ENCODE data around the gene CD22. TPM values are rescaled to one million over a fixed set of nuclear protein-coding genes. Genes with fewer than 3 reads are reported as not detected.

The CD22 gene
- total RNA-seq, 4 donors from 2014 or later: 2.7 to 5.6 (median 4.9) TPM

DNA sequence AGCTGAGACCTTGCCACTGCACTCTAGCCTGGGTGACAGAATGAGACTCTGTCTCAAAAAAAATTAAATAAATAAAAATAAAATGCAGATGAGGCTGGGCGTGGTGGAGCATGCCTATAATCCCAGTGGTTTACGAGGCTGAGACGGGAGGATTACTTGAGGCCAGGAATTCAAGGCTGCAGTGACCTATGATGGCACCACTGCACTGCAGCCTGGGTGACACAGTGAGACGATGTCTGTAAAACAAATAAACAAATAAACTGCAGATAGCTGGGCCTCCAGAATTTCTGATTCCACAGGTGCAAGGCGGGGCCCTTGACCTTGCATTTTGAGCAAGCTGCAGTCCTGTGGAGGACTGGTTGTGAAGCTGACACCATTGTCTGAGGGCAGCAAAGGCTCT, 40.1 kb upstream of the CD22 start:
- Histone ChIP-seq H3K4me1 (no peaks in the 10 kb centered on the region), H3K9me3 (no peaks in the 10 kb centered on the region), H3K4me3 (no peak overlapping the region), H3K36me3 (no peaks in the 10 kb centered on the region), H3K27ac (no peak overlapping the region), H3K27me3 (peaks cover 80% of the 10 kb centered on the region)
- 62 to 69% methylated on average over 2 to 5 of the region's 5 CpGs for WGBS, 2 donors (ENCODE audit: low coverage in 1 of 2)
- ATAC-seq: no peak
- TF ChIP-seq EP300 (IDR thresholded peaks at IDR 0.05) (no peak), POLR2A (IDR thresholded peaks at IDR 0.05) (no peak), POLR2AphosphoS5 (IDR thresholded peaks at IDR 0.05) (no peak)
- TF ChIP-seq, protein P1, sequence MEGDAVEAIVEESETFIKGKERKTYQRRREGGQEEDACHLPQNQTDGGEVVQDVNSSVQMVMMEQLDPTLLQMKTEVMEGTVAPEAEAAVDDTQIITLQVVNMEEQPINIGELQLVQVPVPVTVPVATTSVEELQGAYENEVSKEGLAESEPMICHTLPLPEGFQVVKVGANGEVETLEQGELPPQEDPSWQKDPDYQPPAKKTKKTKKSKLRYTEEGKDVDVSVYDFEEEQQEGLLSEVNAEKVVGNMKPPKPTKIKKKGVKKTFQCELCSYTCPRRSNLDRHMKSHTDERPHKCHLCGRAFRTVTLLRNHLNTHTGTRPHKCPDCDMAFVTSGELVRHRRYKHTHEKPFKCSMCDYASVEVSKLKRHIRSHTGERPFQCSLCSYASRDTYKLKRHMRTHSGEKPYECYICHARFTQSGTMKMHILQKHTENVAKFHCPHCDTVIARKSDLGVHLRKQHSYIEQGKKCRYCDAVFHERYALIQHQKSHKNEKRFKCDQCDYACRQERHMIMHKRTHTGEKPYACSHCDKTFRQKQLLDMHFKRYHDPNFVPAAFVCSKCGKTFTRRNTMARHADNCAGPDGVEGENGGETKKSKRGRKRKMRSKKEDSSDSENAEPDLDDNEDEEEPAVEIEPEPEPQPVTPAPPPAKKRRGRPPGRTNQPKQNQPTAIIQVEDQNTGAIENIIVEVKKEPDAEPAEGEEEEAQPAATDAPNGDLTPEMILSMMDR (IDR thresholded peaks at IDR 0.05): no peak

DNA sequence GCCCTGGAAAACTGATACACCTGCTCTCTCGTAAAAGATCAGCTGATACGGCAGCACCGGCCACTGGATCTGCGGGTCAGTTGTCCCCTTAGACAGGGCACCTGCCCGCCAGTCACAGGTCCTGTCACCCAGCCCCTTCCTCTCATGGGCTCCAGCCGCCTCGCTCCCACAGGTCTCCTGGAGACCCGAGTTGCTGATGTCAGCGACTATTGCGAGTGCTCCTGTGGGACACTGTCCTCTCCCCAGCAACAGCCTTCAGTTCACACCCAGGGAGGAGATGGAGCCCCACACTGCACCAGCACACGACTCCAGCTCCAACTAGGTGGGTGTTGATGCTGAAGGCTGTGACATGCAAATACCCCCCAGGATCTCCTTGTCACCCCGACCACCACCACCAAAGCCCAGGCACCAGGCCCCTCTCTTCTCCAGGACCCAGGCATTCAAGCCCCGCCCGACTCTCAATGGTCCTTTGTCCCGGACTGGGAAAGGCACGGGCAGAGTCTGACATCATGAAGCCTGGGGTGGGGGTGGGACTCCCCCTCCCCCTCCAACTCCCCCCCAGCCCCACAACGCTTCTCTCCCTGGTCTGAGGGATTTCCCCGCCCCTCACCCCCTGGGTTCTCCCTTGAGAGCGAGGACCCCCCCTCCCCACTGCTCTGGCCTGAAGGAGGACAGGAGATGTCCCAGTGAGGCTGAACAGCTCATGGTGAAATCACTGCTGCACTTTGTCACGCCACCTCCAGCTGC, 38.4 kb upstream of the CD22 start:
- ATAC-seq: no peak
- H3K27me3 ChIP-seq: peaks cover 81% of the 10 kb centered on the region
- no peaks in the 10 kb centered on the region for H3K4me1 ChIP-seq
- H3K9me3 ChIP-seq: no peaks in the 10 kb centered on the region
- 50 to 79% methylated on average over 4 to 6 of the region's 20 CpGs for WGBS, 2 donors (ENCODE audit: low coverage in 1 of 2)
- H3K27ac ChIP-seq: no peak overlapping the region
- no peak overlapping the region for H3K4me3 ChIP-seq
- no peaks in the 10 kb centered on the region for H3K36me3 ChIP-seq
- TF ChIP-seq POLR2AphosphoS5 (IDR thresholded peaks at IDR 0.05) (no peak), EP300 (IDR thresholded peaks at IDR 0.05) (no peak), POLR2A (IDR thresholded peaks at IDR 0.05) (no peak)
- TF ChIP-seq, protein P1 (IDR thresholded peaks at IDR 0.05): no peak

DNA sequence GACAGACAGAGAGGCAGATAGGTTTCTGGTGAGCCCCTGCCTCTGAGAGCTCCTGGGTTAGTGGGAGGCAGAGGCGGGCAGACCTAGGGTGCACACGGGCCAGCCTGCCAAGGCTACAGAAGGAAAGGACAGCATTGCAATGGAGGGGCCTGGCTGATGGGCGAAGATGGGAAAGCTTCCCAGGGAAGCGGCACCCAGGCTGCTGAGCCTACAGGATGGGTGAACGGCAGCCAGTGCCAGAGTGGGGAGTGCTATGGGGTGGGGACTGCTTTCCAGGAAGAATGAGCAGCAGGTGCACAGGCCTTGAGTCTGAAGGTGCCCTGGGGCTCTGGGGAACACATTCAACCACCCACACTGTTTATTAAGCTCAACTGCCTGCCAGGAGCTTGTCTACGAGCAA, 37.7 kb upstream of the CD22 start:
- TF ChIP-seq EP300 (IDR thresholded peaks at IDR 0.05) (no peak), POLR2A (IDR thresholded peaks at IDR 0.05) (no peak), POLR2AphosphoS5 (IDR thresholded peaks at IDR 0.05) (no peak)
- Histone ChIP-seq H3K4me3 (no peak overlapping the region), H3K4me1 (no peaks in the 10 kb centered on the region), H3K36me3 (no peaks in the 10 kb centered on the region), H3K27ac (no peak overlapping the region), H3K9me3 (no peaks in the 10 kb centered on the region), H3K27me3 (peaks cover 83% of the 10 kb centered on the region)
- WGBS, 2 donors (ENCODE audit: low coverage in 1 of 2): 61% methylated on average over 5 of the region's 6 CpGs; no CpG with 5 or more reads in 1 of the 2 donors
- ATAC-seq: no peak

DNA sequence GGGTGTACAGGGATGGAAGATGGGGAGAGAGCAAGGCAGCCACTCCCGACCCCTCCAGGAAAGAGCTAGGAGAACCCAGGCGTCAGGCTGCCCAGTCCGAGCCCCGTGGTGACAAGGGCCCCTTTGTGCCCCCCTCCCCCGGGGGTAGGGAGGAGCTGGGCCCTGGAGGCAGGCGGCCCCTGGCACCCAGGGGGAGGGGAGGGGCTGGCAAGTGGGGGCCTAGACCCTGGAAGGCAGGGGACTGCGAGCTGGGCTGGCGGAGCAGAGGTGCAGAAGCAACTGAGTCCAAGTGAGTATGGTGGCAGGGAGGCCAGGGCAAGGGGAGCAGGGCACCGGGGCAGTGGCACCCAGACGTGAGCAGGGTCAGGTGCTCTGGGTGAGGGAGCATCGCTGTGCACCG, 37.1 kb upstream of the CD22 start, which contains the start of gene MAG:
Gene MAG (plus strand): TSS at position 246 of the 400 bp plus-strand sequence. CDS start 3,248 bp downstream, outside the sequence.
- Histone ChIP-seq H3K4me1 (no peaks in the 10 kb centered on the region), H3K9me3 (no peaks in the 10 kb centered on the region), H3K27ac (no peak within 1 kb of the TSS), H3K36me3 (no peaks in the 10 kb centered on the region), H3K27me3 (peaks cover 78% of the 10 kb centered on the region), H3K4me3 (no peak within 1 kb of the TSS)
- TF ChIP-seq POLR2A (IDR thresholded peaks at IDR 0.05) (no peak), EP300 (IDR thresholded peaks at IDR 0.05) (no peak), POLR2AphosphoS5 (IDR thresholded peaks at IDR 0.05) (no peak)
- TF ChIP-seq, protein P1 (IDR thresholded peaks at IDR 0.05): no peak
- no peak for ATAC-seq
- WGBS, 2 donors (ENCODE audit: low coverage in 1 of 2): 93% methylated on average over 4 of the region's 12 CpGs; no CpG with 5 or more reads in 1 of the 2 donors

DNA sequence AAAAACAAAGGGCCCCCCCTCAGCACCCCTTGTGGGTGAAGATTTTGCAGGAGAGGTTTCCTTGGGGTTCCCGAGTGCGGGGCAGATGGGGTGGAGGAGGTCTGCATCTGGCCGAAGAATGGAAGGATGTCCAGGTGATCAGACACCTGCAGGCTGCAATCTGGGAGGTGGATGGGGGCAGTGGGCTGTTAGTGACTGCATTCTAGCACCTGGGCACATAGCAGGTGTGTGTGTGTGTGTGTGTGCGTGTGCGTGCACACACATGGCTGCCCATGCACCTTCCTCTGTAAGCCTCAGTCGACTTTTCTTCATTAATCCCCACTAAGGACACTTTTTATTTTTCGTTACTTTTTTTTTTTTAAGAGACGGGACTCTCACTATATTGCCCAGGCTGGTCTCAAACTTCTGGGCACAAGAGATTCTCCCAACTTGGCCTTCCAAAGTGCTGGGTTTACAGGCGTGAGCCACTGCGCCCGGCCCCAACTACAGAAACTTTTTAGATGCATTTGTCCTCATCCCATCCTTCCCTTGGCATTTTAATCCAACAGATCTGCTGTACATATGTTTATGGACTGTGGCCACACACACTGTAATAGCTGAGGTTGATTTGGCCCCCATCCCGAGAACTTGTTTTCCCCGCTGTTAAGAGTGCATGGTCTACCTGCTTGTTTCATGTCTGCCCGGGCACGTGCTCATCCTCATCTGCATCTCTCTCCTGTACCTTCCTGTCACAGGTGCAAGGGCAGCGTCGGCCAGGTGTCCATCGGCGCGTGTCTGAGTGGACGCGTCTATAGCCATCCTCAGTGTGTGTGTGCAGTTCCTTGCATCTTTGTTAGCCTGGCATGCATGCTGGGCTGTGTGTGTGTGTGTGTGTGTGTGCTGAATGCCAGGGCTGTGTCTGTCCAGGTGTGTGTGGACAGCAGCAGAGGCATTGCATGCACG, 36.3 kb upstream of the CD22 start:
- no peak for ATAC-seq
- 64 to 86% methylated on average over 5 to 22 of the region's 23 CpGs for WGBS, 2 donors (ENCODE audit: low coverage in 1 of 2)
- TF ChIP-seq POLR2A (IDR thresholded peaks at IDR 0.05) (no peak), EP300 (IDR thresholded peaks at IDR 0.05) (no peak)
- Histone ChIP-seq H3K27ac (no peak overlapping the region), H3K36me3 (no peaks in the 10 kb centered on the region), H3K4me3 (no peak overlapping the region), H3K27me3 (peaks cover 78% of the 10 kb centered on the region), H3K4me1 (no peaks in the 10 kb centered on the region), H3K9me3 (no peaks in the 10 kb centered on the region)

Data from gastroesophageal sphincter (tissue), 4 donors.